GM19438 (cell line): Measurements from ENCODE around the gene TMEM50B.
"Not testable (repeated sequence)": the region's sequence is repeated elsewhere in the genome, so short reads cannot be mapped to it uniquely, and the experiment has no call there.

Experiments used
- ATAC-seq: cut with Tn5 transposase; IDR thresholded peaks from one replicate; pipeline ENCODE4 v1.9.1; 2021; ENCODE audit warnings: low read depth; ENCODE audit not compliant: unreplicated experiment

Gene TMEM50B

GRCh38 chr21:33433001-33433400 lies 46.8 kb downstream of the TMEM50B start:
- no peak for ATAC-seq

GRCh38 chr21:33432496-33432895 lies 47.3 kb downstream of the TMEM50B start:
- ATAC-seq = no peak

GRCh38 chr21:33430858-33431257 lies 48.9 kb downstream of the TMEM50B start:
- no peak for ATAC-seq

- ATAC-seq = no peak
Measured at GRCh38 chr21:33428669-33429068, 51.1 kb downstream of the TMEM50B start.

GRCh38 chr21:33427051-33427450 lies 52.7 kb downstream of the TMEM50B start:
- no peak for ATAC-seq

GRCh38 chr21:33425825-33426224 lies 53.9 kb downstream of the TMEM50B start:
- ATAC-seq = no peak

- no peak for ATAC-seq
Measured at GRCh38 chr21:33424214-33424613, 55.6 kb downstream of the TMEM50B start.

GRCh38 chr21:33421713-33422393 lies 57.9 kb downstream of the TMEM50B start:
- ATAC-seq = no peak

GRCh38 chr21:33419538-33420123 lies 60.1 kb downstream of the TMEM50B start:
- ATAC-seq = no peak

GRCh38 chr21:33418691-33419090 lies 61.1 kb downstream of the TMEM50B start:
- ATAC-seq = no peak

- ATAC-seq = no peak
Measured at GRCh38 chr21:33414926-33415325, 64.8 kb downstream of the TMEM50B start.

- no peak for ATAC-seq
Measured at GRCh38 chr21:33414068-33414467, 65.7 kb downstream of the TMEM50B start.

GRCh38 chr21:33412832-33413519 lies 66.8 kb downstream of the TMEM50B start:
- no peak for ATAC-seq

- ATAC-seq = not testable (repeated sequence)
Measured at GRCh38 chr21:33412439-33412831, 67.3 kb downstream of the TMEM50B start.

GRCh38 chr21:33411949-33412430 lies 67.8 kb downstream of the TMEM50B start:
- no peak for ATAC-seq

- no peak for ATAC-seq
Measured at GRCh38 chr21:33406493-33406892, 73.3 kb downstream of the TMEM50B start.

- ATAC-seq = no peak
Measured at GRCh38 chr21:33403786-33404585, 75.8 kb downstream of the TMEM50B start.

GRCh38 chr21:33403128-33403785 lies 76.5 kb downstream of the TMEM50B start, which contains the start of gene IFNGR2:
IFNGR2 (plus strand) TSS chr21:33403413; CDS start chr21:33403544, 131 bp downstream.
- no peak for ATAC-seq

GRCh38 chr21:33402001-33402979 lies 77.5 kb downstream of the TMEM50B start:
- no peak for ATAC-seq
